HFFc6 (cell line): Measurements from ENCODE around the gene SCLT1. TPM values are rescaled to one million over a fixed set of nuclear protein-coding genes. Genes with fewer than 3 reads are reported as not detected.

ENCODE experiments used
- DNase-seq: peaks from one replicate; pipeline ENCODE4 v3.0.0-alpha.2; 2018
- H3K27ac Mint-ChIP-seq: 2 replicates; pipeline ENCODE4 v1.8.0; 2020; ENCODE audit warnings: mild to moderate bottlenecking, mixed read lengths
- H3K27me3 Mint-ChIP-seq: 2 replicates; pipeline ENCODE4 v1.8.0; 2021; ENCODE audit warnings: mild to moderate bottlenecking, moderate library complexity, mixed read lengths; ENCODE audit not compliant: insufficient read depth
- H3K36me3 Mint-ChIP-seq: 2 replicates; pipeline ENCODE4 v1.8.0; 2021; ENCODE audit warnings: low read depth, mixed read lengths
- H3K4me1 Mint-ChIP-seq: 2 replicates; pipeline ENCODE4 v1.8.0; 2020; ENCODE audit warnings: low read depth, mixed read lengths
- H3K4me3 Mint-ChIP-seq: 2 replicates; pipeline ENCODE4 v1.8.0; 2020; ENCODE audit warnings: mild to moderate bottlenecking, moderate library complexity, mixed read lengths
- H3K9me3 Mint-ChIP-seq: 2 replicates; pipeline ENCODE4 v1.8.0; 2020; ENCODE audit warnings: mild to moderate bottlenecking, mixed read lengths
- CTCF ChIP-seq: fragments of 200-600 bp; sonication (generic); IDR thresholded peaks from 2 replicates; pipeline ENCODE4 v1.5.0; 2021; ENCODE audit warnings: antibody characterized with exemption, mild to moderate bottlenecking
- total RNA-seq, 6 experiments: library from RNA; stranded (reverse); fragmentation: NEBNext Ultra II Directional; extraction: Animal tissue kit (Norgen Biotek cat#: 25700); gene quantifications; 2 replicates in 1 of 6; 3 replicates in 5 of 6; pipeline ENCODE4 v1.2.3, GENCODE V29; 2021

SCLT1 gene
- total RNA-seq, 6 experiments from 2014 or later: 8.3 to 13.5 (median 11.5) TPM

DNA sequence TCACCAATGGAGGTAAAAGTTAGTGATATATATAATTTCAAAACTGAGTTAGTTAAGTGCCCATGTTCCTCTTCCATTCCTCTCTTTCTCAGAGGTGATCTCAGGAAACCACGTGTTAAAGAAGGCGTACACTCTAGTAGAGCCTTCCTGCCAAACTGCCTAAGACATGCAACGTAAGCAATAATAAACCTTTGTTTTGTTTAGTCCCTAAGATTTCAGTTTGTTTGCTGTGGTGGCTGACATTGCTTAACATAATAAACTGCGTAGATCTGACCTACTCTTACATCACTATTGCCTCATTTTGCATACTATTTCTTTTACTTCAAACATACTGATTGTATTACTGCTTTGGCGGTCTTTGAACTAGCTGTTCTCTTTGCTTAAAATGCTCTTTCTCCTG, 184.6 kb downstream of the SCLT1 start:
- H3K4me3 Mint-ChIP-seq: no peak overlapping the region
- H3K36me3 Mint-ChIP-seq: peaks cover 4% of the 10 kb centered on the region; the same call in 1 of the 2 replicates
- peaks cover 8% of the 10 kb centered on the region for H3K4me1 Mint-ChIP-seq
- no peak for DNase-seq
- H3K27me3 Mint-ChIP-seq: peaks cover 2% of the 10 kb centered on the region
- no peaks in the 10 kb centered on the region for H3K9me3 Mint-ChIP-seq
- H3K27ac Mint-ChIP-seq: no peak overlapping the region
- no peak for TF ChIP-seq CTCF

DNA sequence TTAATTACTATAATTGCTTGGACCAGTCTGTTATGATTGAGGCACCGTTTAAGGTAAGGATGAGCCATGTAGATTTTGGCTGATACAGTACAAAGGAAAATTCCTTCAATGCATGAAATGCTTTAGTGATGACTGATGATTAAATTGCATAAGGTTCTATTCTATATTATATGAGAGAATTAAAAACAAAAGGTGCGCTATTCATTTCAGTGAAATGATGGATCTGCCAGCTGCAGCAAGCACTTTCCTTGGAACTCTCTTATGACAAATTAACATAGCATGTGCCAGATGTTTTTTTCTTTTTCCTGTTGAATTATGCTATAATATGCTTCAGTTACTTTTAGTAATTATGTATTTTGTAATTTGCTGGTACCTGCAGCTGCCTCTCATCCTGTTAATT, 185.4 kb downstream of the SCLT1 start:
- no peak for TF ChIP-seq CTCF
- peaks cover 2% of the 10 kb centered on the region for H3K27me3 Mint-ChIP-seq
- no peaks in the 10 kb centered on the region for H3K9me3 Mint-ChIP-seq
- H3K36me3 Mint-ChIP-seq: no peaks in the 10 kb centered on the region
- no peak overlapping the region for H3K4me3 Mint-ChIP-seq
- peaks cover 11% of the 10 kb centered on the region for H3K4me1 Mint-ChIP-seq
- DNase-seq: no peak
- H3K27ac Mint-ChIP-seq: no peak overlapping the region

GRCh38 chr4:128906581-128906980, 186.8 kb downstream of the SCLT1 start:
- H3K27ac Mint-ChIP-seq: no peak overlapping the region
- no peak overlapping the region for H3K4me3 Mint-ChIP-seq
- TF ChIP-seq CTCF: no peak
- H3K27me3 Mint-ChIP-seq: peaks cover 2% of the 10 kb centered on the region
- peaks cover 11% of the 10 kb centered on the region for H3K4me1 Mint-ChIP-seq
- no peak for DNase-seq
- peaks cover 6% of the 10 kb centered on the region; the same call in 1 of the 2 replicates for H3K36me3 Mint-ChIP-seq
- no peaks in the 10 kb centered on the region for H3K9me3 Mint-ChIP-seq

DNA sequence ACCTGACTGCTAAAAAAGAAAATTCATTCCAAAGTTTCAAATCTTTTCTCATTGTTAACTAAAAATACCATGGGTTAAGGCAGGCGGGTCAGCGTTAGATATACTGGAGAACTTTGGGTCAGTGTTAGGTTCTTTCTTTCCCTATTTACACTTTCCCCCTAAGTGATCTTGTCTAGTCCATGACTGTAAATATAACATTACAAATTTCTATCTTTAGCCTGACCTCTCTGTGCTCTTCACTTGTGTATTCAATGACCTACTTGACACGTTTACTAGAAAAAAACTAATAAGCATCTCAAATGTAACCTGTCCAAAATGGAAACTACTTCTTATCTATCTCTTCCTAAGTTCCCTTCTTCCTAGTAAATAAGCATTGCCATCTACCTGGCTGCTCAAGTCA, 188.5 kb downstream of the SCLT1 start:
- Mint-ChIP-seq H3K27me3 (peaks cover 2% of the 10 kb centered on the region), H3K9me3 (no peaks in the 10 kb centered on the region)

DNA sequence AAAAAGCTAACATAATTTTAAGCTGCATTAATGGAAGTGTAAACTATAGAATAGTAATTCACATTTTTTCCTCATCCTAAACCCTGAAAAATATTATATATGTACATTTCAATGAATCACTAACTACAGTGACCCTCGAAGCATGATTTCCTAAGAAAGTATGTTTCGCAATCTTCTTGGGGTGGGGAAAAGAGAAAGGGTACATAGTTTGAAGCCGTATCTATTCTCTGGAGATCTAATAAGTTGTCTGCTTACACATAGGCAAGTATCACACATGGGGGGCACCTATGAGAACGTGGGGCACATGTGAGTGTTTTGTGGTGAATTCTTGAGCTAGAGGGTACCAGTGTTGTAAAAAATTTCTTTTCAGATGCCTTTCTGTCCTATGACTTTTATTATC, 212.7 kb downstream of the SCLT1 start:
- peaks cover 11% of the 10 kb centered on the region; the same call in 1 of the 2 replicates for H3K36me3 Mint-ChIP-seq
- no peaks in the 10 kb centered on the region for H3K4me1 Mint-ChIP-seq
- H3K27ac Mint-ChIP-seq: no peak overlapping the region
- no peak for TF ChIP-seq CTCF
- no peak overlapping the region for H3K4me3 Mint-ChIP-seq
- H3K27me3 Mint-ChIP-seq: no peaks in the 10 kb centered on the region
- no peak for DNase-seq
- H3K9me3 Mint-ChIP-seq: no peaks in the 10 kb centered on the region

More for the DNA sequence above, 188.5 kb downstream of the SCLT1 start:
- no peak for DNase-seq
- H3K36me3 Mint-ChIP-seq: peaks cover 6% of the 10 kb centered on the region; the same call in 1 of the 2 replicates
- H3K4me3 Mint-ChIP-seq: no peak overlapping the region
- TF ChIP-seq CTCF: no peak
- H3K27ac Mint-ChIP-seq: no peak overlapping the region
- H3K4me1 Mint-ChIP-seq: peaks cover 11% of the 10 kb centered on the region

GRCh38 chr4:128879971-128880370, 213.4 kb downstream of the SCLT1 start:
- H3K36me3 Mint-ChIP-seq: peaks cover 11% of the 10 kb centered on the region; the same call in 1 of the 2 replicates
- no peak overlapping the region for H3K27ac Mint-ChIP-seq
- no peak for TF ChIP-seq CTCF
- no peaks in the 10 kb centered on the region for H3K27me3 Mint-ChIP-seq
- H3K9me3 Mint-ChIP-seq: no peaks in the 10 kb centered on the region
- no peaks in the 10 kb centered on the region for H3K4me1 Mint-ChIP-seq
- no peak for DNase-seq
- no peak overlapping the region for H3K4me3 Mint-ChIP-seq
